Parathyroid adenoma (tissue), 2 donors: ENCODE measurements around the gene SLC39A8.

Experiments
- H2AFZ ChIP-seq: fragments of 300-600 bp; sonication (generic); one replicate; pipeline ENCODE4 v1.7.0; 2017; ENCODE audit warnings: antibody characterized with exemption, mild to moderate bottlenecking
- H3K27ac ChIP-seq: fragments of 300-600 bp; sonication (generic); one replicate; pipeline ENCODE4 v1.7.0; 2017
- H3K27me3 ChIP-seq: fragments of 300-600 bp; sonication (generic); one replicate; pipeline ENCODE4 v1.7.0; 2017; ENCODE audit warnings: low read length; ENCODE audit not compliant: control insufficient read depth, insufficient read depth
- H3K36me3 ChIP-seq: fragments of 300-600 bp; sonication (generic); one replicate; pipeline ENCODE4 v1.7.0; 2017; ENCODE audit warnings: low read length; ENCODE audit not compliant: control insufficient read depth, insufficient read depth
- H3K4me1 ChIP-seq: fragments of 300-600 bp; sonication (generic); one replicate; pipeline ENCODE4 v1.7.0; 2017; ENCODE audit warnings: control low read depth
- H3K4me2 ChIP-seq: fragments of 300-600 bp; sonication (generic); one replicate; pipeline ENCODE4 v1.7.0; 2017; ENCODE audit warnings: low read length
- H3K4me3 ChIP-seq: fragments of 300-600 bp; sonication (generic); one replicate; pipeline ENCODE4 v1.7.0; 2017; ENCODE audit warnings: low read depth, low read length
- H3K79me2 ChIP-seq: fragments of 300-600 bp; sonication (generic); one replicate; pipeline ENCODE4 v1.7.0; 2017; ENCODE audit warnings: control low read depth
- H3K9ac ChIP-seq: fragments of 300-600 bp; sonication (generic); one replicate; pipeline ENCODE4 v1.7.0; 2017; ENCODE audit warnings: mild to moderate bottlenecking
- H3K9me3 ChIP-seq: fragments of 300-600 bp; sonication (generic); one replicate; pipeline ENCODE4 v1.7.0; 2017; ENCODE audit warnings: low read length; ENCODE audit not compliant: control insufficient read depth
- CTCF ChIP-seq: fragments of 300-600 bp; sonication (generic); IDR thresholded peaks from one replicate; pipeline ENCODE4 v1.7.0; 2017; ENCODE audit warnings: antibody characterized with exemption, mild to moderate bottlenecking
- donor health status: primary hyperparathyroidism.

The SLC39A8 gene

GRCh38 chr4:102342404-102343074 lies 2.7 kb downstream of the SLC39A8 start:
- Histone ChIP-seq H2AFZ (no peak overlapping the region), H3K4me3 (no peak overlapping the region), H3K79me2 (no peaks in the 10 kb centered on the region)

GRCh38 chr4:102341201-102341600 lies 4.1 kb downstream of the SLC39A8 start:
- H3K36me3 ChIP-seq = no peaks in the 10 kb centered on the region
- no peaks in the 10 kb centered on the region for H3K27me3 ChIP-seq
- H3K79me2 ChIP-seq = no peaks in the 10 kb centered on the region
- no peak overlapping the region for H3K4me3 ChIP-seq
- H2AFZ ChIP-seq = no peak overlapping the region
- no peak overlapping the region for H3K9ac ChIP-seq
- no peak overlapping the region for H3K4me2 ChIP-seq
- H3K4me1 ChIP-seq = peaks cover 2% of the 10 kb centered on the region
- H3K9me3 ChIP-seq = no peaks in the 10 kb centered on the region
- TF ChIP-seq CTCF = no peak
- H3K27ac ChIP-seq = no peak overlapping the region

More at GRCh38 chr4:102342404-102343074, 2.7 kb downstream of the SLC39A8 start:
- Histone ChIP-seq H3K27ac (no peak overlapping the region), H3K9me3 (no peaks in the 10 kb centered on the region), H3K27me3 (no peaks in the 10 kb centered on the region), H3K4me1 (peaks cover 2% of the 10 kb centered on the region), H3K9ac (no peak overlapping the region), H3K36me3 (no peaks in the 10 kb centered on the region), H3K4me2 (no peak overlapping the region)
- TF ChIP-seq CTCF = no peak

- H3K27me3 ChIP-seq = no peaks in the 10 kb centered on the region
- H3K9me3 ChIP-seq = no peaks in the 10 kb centered on the region
- peaks cover 2% of the 10 kb centered on the region for H3K4me1 ChIP-seq
- H2AFZ ChIP-seq = no peak overlapping the region
- no peak for TF ChIP-seq CTCF
- no peak overlapping the region for H3K4me3 ChIP-seq
- H3K9ac ChIP-seq = no peak overlapping the region
- no peak overlapping the region for H3K4me2 ChIP-seq
- H3K36me3 ChIP-seq = no peaks in the 10 kb centered on the region
- H3K27ac ChIP-seq = no peak overlapping the region
- H3K79me2 ChIP-seq = no peaks in the 10 kb centered on the region
Measured at GRCh38 chr4:102339018-102339417, 6.3 kb downstream of the SLC39A8 start.

- Histone ChIP-seq H2AFZ (no peak overlapping the region), H3K4me2 (no peak overlapping the region), H3K27ac (no peak overlapping the region), H3K36me3 (no peaks in the 10 kb centered on the region), H3K27me3 (no peaks in the 10 kb centered on the region), H3K9ac (no peak overlapping the region), H3K4me1 (peaks cover 5% of the 10 kb centered on the region), H3K9me3 (no peaks in the 10 kb centered on the region), H3K4me3 (no peak overlapping the region), H3K79me2 (no peaks in the 10 kb centered on the region)
- TF ChIP-seq CTCF = no peak
Measured at GRCh38 chr4:102338405-102338804, 6.9 kb downstream of the SLC39A8 start.

- Histone ChIP-seq H3K79me2 (no peaks in the 10 kb centered on the region), H3K9ac (no peak overlapping the region), H3K4me3 (no peak overlapping the region), H3K9me3 (no peaks in the 10 kb centered on the region), H3K4me2 (no peak overlapping the region), H2AFZ (no peak overlapping the region), H3K36me3 (no peaks in the 10 kb centered on the region), H3K4me1 (peaks cover 2% of the 10 kb centered on the region), H3K27me3 (no peaks in the 10 kb centered on the region), H3K27ac (no peak overlapping the region)
- TF ChIP-seq CTCF = no peak
Measured at GRCh38 chr4:102335616-102336015, 9.7 kb downstream of the SLC39A8 start.
